CD1c-positive myeloid dendritic cell (primary cell): ENCODE results near the gene RBM44.
"Not testable (repeated sequence)": the region's sequence is repeated elsewhere in the genome, so short reads cannot be mapped to it uniquely, and the experiment has no call there.

ENCODE experiments used
- DNase-seq: peaks from one replicate; pipeline ENCODE4 v3.0.0-alpha.2; 2016; ENCODE audit errors: extremely low spot score

Gene RBM44

GRCh38 chr2:237798236-237799059 is at the start of gene RBM44:
Gene RBM44 (plus strand): TSS chr2:237798779. CDS start chr2:237813610, 14,831 bp downstream.
- DNase-seq, result no peak

GRCh38 chr2:237749002-237749401 is 49.6 kb upstream of the RBM44 start:
- no peak for DNase-seq

GRCh38 chr2:237749961-237750360 is 48.6 kb upstream of the RBM44 start:
- no peak for DNase-seq

GRCh38 chr2:237750441-237750840 is 48.1 kb upstream of the RBM44 start:
- not testable (repeated sequence) for DNase-seq

GRCh38 chr2:237752761-237753165 is 45.8 kb upstream of the RBM44 start:
- DNase-seq, result peak; percentile 65

- no peak for DNase-seq
Measured at GRCh38 chr2:237754182-237754581, 44.4 kb upstream of the RBM44 start.

- no peak for DNase-seq
Measured at GRCh38 chr2:237754626-237755248, 43.8 kb upstream of the RBM44 start.

GRCh38 chr2:237757616-237758015 is 41.0 kb upstream of the RBM44 start:
- no peak for DNase-seq

GRCh38 chr2:237758185-237758584 is 40.4 kb upstream of the RBM44 start:
- DNase-seq, result no peak

- DNase-seq, result no peak
Measured at GRCh38 chr2:237759176-237759575, 39.4 kb upstream of the RBM44 start.

GRCh38 chr2:237760506-237761502 is 37.8 kb upstream of the RBM44 start:
- DNase-seq, result no peak

- DNase-seq, result not testable (repeated sequence)
Measured at GRCh38 chr2:237762291-237763182, 36.0 kb upstream of the RBM44 start.

GRCh38 chr2:237763812-237764211 is 34.8 kb upstream of the RBM44 start:
- DNase-seq, result no peak

- not testable (repeated sequence) for DNase-seq
Measured at GRCh38 chr2:237765122-237765521, 33.5 kb upstream of the RBM44 start.

GRCh38 chr2:237765875-237766274 is 32.7 kb upstream of the RBM44 start:
- DNase-seq, result no peak

- no peak for DNase-seq
Measured at GRCh38 chr2:237766340-237766739, 32.2 kb upstream of the RBM44 start.

GRCh38 chr2:237772513-237772912 is 26.1 kb upstream of the RBM44 start:
- DNase-seq, result no peak

GRCh38 chr2:237773826-237774225 is 24.8 kb upstream of the RBM44 start:
- DNase-seq, result no peak

- peak; percentile 63 for DNase-seq
Measured at GRCh38 chr2:237774811-237775553, 23.6 kb upstream of the RBM44 start.

- DNase-seq, result no peak
Measured at GRCh38 chr2:237779521-237779920, 19.1 kb upstream of the RBM44 start.
